Measurements from ENCODE around the gene TSPAN31. TPM values are rescaled to one million over a fixed set of nuclear protein-coding genes. Genes with fewer than 3 reads are reported as not detected.

Gene TSPAN31
- total and polyA plus RNA-seq, 12 donors, result 21.1 to 37.4 (median 28.8) TPM

DNA sequence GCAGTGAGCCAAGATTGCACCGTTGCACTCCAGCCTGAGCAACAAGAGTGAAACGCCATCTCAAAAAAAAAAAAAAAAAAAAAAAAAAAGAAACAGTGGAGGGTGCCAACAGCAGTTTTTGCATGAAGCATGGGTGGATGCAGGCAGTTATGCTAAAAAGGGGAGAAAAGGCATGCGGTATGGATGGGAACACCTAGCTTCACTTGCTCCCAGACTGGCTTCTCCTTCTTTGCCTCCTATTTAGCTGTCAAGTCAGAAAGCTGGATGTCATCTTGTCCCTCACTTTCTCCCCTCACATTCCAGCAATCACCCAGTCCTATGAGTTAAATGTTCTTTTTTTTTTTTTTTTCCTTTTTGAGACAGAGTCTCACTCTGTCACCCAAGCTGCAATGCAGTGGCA, 30.2 kb downstream of the TSPAN31 start:
- DNase-seq (no peak), ATAC-seq (no peak)
- no peak overlapping the region for H3K27ac ChIP-seq
- no peaks in the 10 kb centered on the region for H3K9me3 ChIP-seq
- H3K36me3 ChIP-seq, result peaks cover 0 to 28% (median 0%) of the 10 kb centered on the region in 9 donors
- 88 to 94% methylated on average over 3 of the region's 3 CpGs for WGBS, 2 donors
- intact Hi-C loops (cut with DNase I), result no loop called here
- H3K27me3 ChIP-seq, result no peaks in the 10 kb centered on the region
- TF ChIP-seq, protein P1, sequence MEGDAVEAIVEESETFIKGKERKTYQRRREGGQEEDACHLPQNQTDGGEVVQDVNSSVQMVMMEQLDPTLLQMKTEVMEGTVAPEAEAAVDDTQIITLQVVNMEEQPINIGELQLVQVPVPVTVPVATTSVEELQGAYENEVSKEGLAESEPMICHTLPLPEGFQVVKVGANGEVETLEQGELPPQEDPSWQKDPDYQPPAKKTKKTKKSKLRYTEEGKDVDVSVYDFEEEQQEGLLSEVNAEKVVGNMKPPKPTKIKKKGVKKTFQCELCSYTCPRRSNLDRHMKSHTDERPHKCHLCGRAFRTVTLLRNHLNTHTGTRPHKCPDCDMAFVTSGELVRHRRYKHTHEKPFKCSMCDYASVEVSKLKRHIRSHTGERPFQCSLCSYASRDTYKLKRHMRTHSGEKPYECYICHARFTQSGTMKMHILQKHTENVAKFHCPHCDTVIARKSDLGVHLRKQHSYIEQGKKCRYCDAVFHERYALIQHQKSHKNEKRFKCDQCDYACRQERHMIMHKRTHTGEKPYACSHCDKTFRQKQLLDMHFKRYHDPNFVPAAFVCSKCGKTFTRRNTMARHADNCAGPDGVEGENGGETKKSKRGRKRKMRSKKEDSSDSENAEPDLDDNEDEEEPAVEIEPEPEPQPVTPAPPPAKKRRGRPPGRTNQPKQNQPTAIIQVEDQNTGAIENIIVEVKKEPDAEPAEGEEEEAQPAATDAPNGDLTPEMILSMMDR (IDR thresholded peaks at IDR 0.05), result no peak
- no peak overlapping the region for H3K4me3 ChIP-seq
- H3K4me1 ChIP-seq, result peaks cover 5 to 31% (median 19%) of the 10 kb centered on the region in 9 donors

DNA sequence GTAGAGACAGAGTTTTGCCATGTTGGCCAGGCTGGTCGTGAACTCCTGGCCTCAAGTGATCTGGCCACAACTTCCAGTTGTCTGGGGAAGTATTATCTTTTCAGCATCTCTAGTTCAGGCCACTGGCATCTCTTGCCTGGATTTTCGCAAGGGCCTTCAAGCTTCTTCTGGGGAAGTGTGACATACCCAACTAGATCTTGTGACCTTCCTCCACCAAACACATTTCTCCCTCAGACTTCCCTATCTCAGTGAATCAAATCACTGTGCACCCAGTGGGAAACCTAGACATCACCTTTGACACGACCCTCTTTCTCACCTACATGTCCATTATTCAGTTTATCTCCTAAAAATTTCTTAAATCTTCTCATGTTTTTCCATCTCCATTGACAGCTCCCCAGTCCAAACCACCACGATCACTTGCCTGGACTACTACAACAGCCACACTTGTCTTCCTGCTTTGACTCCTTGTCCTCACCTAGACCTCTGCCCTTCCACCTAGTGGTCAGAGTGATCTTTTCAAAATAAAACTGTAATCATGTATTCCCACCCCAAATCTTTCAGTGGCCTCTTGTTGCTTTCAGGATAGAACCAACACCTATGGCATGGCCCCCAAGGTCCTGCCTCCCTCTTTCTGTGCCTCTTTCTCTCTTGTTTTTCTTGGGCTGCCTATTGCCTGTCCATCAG, 30.9 kb downstream of the TSPAN31 start:
- ATAC-seq (no peak), DNase-seq (no peak)
- H3K27me3 ChIP-seq, result no peaks in the 10 kb centered on the region
- TF ChIP-seq, protein P1 (IDR thresholded peaks at IDR 0.05), result no peak
- no peak overlapping the region for H3K27ac ChIP-seq
- intact Hi-C loops (cut with DNase I), result no loop called here
- H3K4me1 ChIP-seq, result peaks cover 5 to 37% (median 19%) of the 10 kb centered on the region in 9 donors
- H3K36me3 ChIP-seq, result peaks cover 0 to 28% (median 0%) of the 10 kb centered on the region in 9 donors
- 81 to 84% methylated on average over 4 of the region's 4 CpGs for WGBS, 2 donors
- no peaks in the 10 kb centered on the region for H3K9me3 ChIP-seq
- no peak overlapping the region for H3K4me3 ChIP-seq

DNA sequence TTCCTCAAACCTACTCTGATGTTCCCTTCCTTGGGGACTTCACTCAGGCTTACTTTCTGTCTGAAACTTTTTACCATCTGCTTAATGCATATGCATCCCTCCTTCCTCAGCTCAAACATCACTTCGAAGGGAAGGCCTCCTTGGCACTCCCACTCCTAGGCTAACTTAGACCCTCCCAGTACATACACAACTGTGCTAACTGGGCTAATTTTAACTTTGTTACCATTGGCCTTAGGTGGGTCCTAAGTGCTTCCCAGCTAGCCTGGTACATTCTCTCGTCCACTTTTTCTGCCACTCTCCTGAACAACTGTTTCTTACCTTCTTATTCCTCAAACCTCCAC, 31.4 kb downstream of the TSPAN31 start:
- intact Hi-C loops (cut with DNase I), result no loop called here
- TF ChIP-seq, protein P1 (IDR thresholded peaks at IDR 0.05), result no peak
- Histone ChIP-seq H3K4me1 (peaks cover 5 to 37% (median 14%) of the 10 kb centered on the region in 9 donors), H3K9me3 (no peaks in the 10 kb centered on the region), H3K4me3 (no peak overlapping the region), H3K36me3 (peaks cover 0 to 29% (median 0%) of the 10 kb centered on the region in 9 donors), H3K27ac (no peak overlapping the region), H3K27me3 (no peaks in the 10 kb centered on the region)
- 77 to 88% methylated on average over 2 of the region's 2 CpGs for WGBS, 2 donors
- no peak for DNase-seq
- ATAC-seq, result no peak

DNA sequence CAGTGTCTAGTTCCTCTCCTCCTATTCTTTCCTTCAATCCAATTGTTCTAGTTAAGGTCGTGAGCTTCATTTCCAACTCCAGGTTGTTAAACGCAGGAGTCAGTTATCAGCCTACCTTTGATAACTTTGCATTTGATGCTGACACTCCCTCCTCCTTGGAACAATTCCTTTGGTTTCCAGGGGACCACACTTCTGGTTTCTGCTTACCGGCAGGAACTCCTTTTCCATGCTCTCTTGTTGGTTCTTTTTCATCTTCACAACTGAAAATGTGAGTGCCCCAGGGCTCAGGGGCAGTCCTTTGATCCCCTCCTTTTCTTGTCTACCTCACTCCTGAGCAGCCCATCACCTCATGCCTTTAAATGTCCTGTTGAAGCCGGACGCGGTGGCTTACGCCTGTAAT, 32.5 kb downstream of the TSPAN31 start:
- Histone ChIP-seq H3K4me3 (no peak overlapping the region), H3K27me3 (no peaks in the 10 kb centered on the region), H3K9me3 (no peaks in the 10 kb centered on the region), H3K27ac (no peak overlapping the region), H3K36me3 (peaks cover 0 to 29% (median 0%) of the 10 kb centered on the region in 9 donors), H3K4me1 (peaks cover 2 to 42% (median 11%) of the 10 kb centered on the region in 9 donors)
- TF ChIP-seq, protein P1 (IDR thresholded peaks at IDR 0.05), result no peak
- DNase-seq (no peak), ATAC-seq (no peak)
- 93% methylated on average over 7 of the region's 7 CpGs for whole genome bisulfite sequencing, 2 donors
- intact Hi-C loops (cut with DNase I), result no loop called here

Data from heart right ventricle (tissue), 16 donors.